B cell (primary cell): ENCODE results near the gene CHAT.

Experiments
- EZH2 ChIP-seq: IDR thresholded peaks from 2 replicates; pipeline ENCODE4 v1.6.1; 2012; ENCODE audit warnings: borderline replicate concordance, low read depth, mild to moderate bottlenecking, moderate library complexity, low read length; ENCODE audit not compliant: insufficient read depth, poor library complexity, severe bottlenecking
- TF ChIP-seq, protein P1 (sequence below): fragments of 200-600 bp; IDR thresholded peaks from one replicate; pipeline ENCODE4 v1.8.0; 2022; ENCODE audit warnings: antibody characterized with exemption, mild to moderate bottlenecking

DNA sequence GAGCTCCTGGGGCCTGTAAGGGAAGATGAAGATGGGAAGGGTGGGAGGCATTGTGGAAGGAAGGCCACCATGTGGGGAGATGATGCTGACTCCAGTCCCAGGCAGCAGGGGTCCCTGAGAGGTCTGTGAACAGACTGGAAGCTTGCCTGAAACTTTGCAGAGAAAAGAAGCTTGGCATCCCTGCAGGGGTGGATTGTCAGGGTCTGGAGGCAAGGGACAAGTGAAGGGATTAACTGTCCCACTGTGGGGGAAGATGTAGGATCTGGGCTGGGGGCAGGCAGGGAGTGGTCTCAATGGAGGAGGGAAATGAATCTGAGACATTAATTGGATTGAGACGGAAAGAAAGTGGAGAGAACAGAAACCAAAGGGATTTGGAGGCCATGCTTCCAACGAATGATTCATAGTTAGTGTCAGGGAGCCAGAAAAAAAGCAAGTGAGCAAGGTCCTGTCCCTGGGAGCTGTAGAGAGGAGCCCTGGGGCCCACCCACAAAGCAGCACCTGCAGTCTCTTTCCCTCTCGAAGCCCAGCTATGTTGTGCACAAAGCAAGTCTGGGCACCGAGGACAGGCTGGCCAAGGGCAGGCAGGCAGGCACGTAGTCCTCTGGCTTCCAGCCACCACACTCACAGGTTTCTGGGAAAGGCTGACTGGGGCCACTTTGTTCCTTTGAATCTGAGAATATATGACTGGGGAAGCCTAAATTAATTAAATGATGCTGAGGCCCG, 8.5 kb upstream of the CHAT start:
- TF ChIP-seq, protein P1, sequence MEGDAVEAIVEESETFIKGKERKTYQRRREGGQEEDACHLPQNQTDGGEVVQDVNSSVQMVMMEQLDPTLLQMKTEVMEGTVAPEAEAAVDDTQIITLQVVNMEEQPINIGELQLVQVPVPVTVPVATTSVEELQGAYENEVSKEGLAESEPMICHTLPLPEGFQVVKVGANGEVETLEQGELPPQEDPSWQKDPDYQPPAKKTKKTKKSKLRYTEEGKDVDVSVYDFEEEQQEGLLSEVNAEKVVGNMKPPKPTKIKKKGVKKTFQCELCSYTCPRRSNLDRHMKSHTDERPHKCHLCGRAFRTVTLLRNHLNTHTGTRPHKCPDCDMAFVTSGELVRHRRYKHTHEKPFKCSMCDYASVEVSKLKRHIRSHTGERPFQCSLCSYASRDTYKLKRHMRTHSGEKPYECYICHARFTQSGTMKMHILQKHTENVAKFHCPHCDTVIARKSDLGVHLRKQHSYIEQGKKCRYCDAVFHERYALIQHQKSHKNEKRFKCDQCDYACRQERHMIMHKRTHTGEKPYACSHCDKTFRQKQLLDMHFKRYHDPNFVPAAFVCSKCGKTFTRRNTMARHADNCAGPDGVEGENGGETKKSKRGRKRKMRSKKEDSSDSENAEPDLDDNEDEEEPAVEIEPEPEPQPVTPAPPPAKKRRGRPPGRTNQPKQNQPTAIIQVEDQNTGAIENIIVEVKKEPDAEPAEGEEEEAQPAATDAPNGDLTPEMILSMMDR, result no peak
- no peak for TF ChIP-seq EZH2
